Measurements from ENCODE around the gene IFT74.

GRCh38 chr9:27043176-27043575 lies 87.0 kb downstream of the IFT74 start:
- TF ChIP-seq SUZ12 (IDR thresholded peaks at IDR 0.05), result no peak
- TF ChIP-seq ZNF384 (IDR thresholded peaks at IDR 0.05), result no peak

Data from HEK293T (cell line).